Hepatocyte (in vitro differentiated cells): ENCODE results near the gene DACT3.

Experiments
- CTCF ChIP-seq: fragments of 200-600 bp; sonication (generic); IDR thresholded peaks from 2 replicates; pipeline ENCODE4 v1.5.1; 2016; ENCODE audit warnings: antibody characterized with exemption, mild to moderate bottlenecking; ENCODE audit not compliant: poor library complexity
- EZH2 ChIP-seq: fragments of 200-600 bp; sonication (generic); IDR thresholded peaks from 2 replicates; pipeline ENCODE4 v1.6.1; 2016; ENCODE audit warnings: antibody characterized with exemption, mild to moderate bottlenecking, borderline replicate concordance
- EZH2phosphoT487 ChIP-seq: fragments of 200-600 bp; sonication (generic); IDR thresholded peaks from one replicate; pipeline ENCODE4 v1.6.1; 2018; ENCODE audit warnings: antibody characterized with exemption, mild to moderate bottlenecking, low read depth, moderate library complexity; ENCODE audit not compliant: unreplicated experiment, severe bottlenecking

GRCh38 chr19:46615966-46616365 lies 45.0 kb downstream of the DACT3 start:
- TF ChIP-seq CTCF (no peak), EZH2 (no peak), EZH2phosphoT487 (no peak)
